IPS-20b (cell line): Measurements from ENCODE around the gene GATAD2A.
"Not testable (repeated sequence)": the region's sequence is repeated elsewhere in the genome, so short reads cannot be mapped to it uniquely, and the experiment has no call there.

Source experiments
- H3K27ac ChIP-seq: one replicate; pipeline ENCODE4 v1.5.1; 2013; ENCODE audit warnings: low read length
- H3K27me3 ChIP-seq: 2 replicates; pipeline ENCODE4 v1.6.1; 2013; ENCODE audit warnings: mild to moderate bottlenecking, low read length, inconsistent platforms; ENCODE audit not compliant: insufficient read depth
- H3K36me3 ChIP-seq: 2 replicates; pipeline ENCODE4 v1.6.1; 2013; ENCODE audit warnings: low read depth, mild to moderate bottlenecking, inconsistent platforms, low read length, moderate library complexity; ENCODE audit not compliant: insufficient read depth
- H3K4me1 ChIP-seq: 2 replicates; pipeline ENCODE4 v1.6.1; 2013; ENCODE audit warnings: mild to moderate bottlenecking, control low read depth, inconsistent platforms, low read length, moderate library complexity; ENCODE audit not compliant: insufficient read depth
- H3K4me3 ChIP-seq: 2 replicates; pipeline ENCODE4 v1.5.1; 2013; ENCODE audit warnings: mild to moderate bottlenecking, low read length, inconsistent platforms
- H3K9ac ChIP-seq: 2 replicates; pipeline ENCODE4 v1.6.1; 2013; ENCODE audit warnings: low read depth, mild to moderate bottlenecking, inconsistent platforms, low read length, moderate library complexity
- H3K9me3 ChIP-seq: 2 replicates; pipeline ENCODE4 v1.6.1; 2013; ENCODE audit warnings: mild to moderate bottlenecking, low read depth, low read length, inconsistent platforms; ENCODE audit not compliant: insufficient read depth

The GATAD2A gene

DNA sequence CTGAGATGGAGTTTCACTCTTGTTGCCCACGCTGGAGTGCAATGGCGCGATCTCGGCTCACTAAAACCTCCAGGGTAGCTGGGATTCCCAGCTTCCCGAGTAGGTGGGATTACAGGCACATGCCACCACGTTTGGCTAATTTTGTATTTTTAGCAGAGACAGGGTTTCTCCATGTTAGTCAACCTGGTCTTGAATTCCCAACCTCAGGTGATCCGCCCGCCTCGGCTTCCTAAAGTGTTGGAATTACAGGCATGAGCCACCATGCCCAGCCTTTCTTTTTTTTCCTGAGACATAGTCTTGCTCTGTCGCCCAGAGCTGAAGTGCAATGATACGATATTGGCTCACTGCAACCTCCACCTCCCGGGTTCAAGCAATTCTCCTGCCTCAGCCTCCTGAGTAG lies 25.2 kb upstream of the GATAD2A start:
- not testable (repeated sequence) for H3K4me1 ChIP-seq, H3K27ac ChIP-seq, H3K27me3 ChIP-seq, H3K36me3 ChIP-seq, H3K9me3 ChIP-seq, H3K9ac ChIP-seq, H3K4me3 ChIP-seq

DNA sequence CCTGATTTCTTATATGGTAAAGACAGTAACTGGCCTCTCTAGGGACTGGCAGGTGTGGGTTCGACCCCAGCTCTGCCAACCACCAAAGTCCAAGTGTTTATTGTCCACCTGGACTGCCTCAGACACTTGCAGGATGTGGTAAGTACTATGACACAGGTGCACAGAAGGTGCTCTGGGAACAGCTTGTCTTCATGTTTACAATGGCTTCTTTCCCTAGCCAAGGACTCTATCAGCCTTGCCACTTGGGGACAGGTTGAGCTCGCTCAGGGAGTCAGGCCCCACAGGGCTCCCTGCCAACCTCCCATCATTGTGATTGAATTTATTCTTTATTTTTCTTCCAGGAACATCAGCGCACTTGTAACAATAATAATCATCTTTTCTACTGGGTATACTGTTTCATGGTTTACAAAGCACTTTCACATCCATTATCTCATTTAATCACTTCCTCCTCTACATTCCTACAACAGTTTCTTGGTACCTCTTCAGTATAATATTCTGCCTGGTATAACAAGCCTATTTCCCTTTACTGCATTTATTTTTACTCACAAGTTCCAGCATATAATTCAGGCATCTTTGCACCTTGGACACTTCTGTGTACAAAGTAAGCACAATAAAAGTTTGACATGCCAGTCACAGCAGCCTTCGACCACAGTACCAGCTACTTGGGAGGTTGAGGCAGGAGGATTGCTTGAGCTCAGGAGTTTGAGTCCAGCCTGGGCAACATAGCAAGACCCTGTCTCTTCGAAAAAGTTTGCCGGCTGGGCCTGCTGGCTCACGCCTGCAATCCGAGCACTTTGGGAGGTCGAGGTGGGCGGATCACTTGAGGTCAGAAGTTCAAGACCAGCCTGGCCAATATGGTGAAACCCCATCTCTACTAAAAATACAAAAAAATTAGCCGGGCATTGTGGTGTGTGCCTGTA lies 24.2 kb upstream of the GATAD2A start:
- Histone ChIP-seq H3K4me1 (peaks cover 7% of the 10 kb centered on the region; the same call in 1 of the 2 replicates), H3K27me3 (peaks cover 7% of the 10 kb centered on the region; the same call in 1 of the 2 replicates), H3K9me3 (no peaks in the 10 kb centered on the region), H3K9ac (no peak overlapping the region), H3K27ac (no peak overlapping the region), H3K36me3 (no peaks in the 10 kb centered on the region), H3K4me3 (no peak overlapping the region)

DNA sequence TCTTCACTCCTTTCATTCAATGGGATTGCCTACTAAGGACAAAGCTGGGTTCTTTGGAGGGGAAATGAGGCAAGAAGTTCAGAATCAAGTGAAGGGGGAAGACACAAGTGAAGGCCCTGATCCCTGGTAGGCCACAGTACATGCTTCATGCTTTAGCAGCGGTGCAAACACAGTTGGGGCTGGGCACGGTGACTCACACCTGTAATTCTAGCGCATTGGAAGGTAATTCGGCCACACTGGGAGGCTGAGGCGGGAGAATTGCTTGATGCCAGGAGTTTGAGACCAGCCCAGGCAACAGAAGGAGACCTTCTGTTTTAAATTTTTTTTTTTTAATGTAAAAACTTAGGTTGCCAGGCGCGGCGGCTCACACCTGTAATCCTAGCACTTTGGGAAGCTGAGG lies 23.4 kb upstream of the GATAD2A start:
- Histone ChIP-seq H3K9me3 (no peaks in the 10 kb centered on the region), H3K36me3 (no peaks in the 10 kb centered on the region), H3K4me1 (peaks cover 14% of the 10 kb centered on the region; the same call in 1 of the 2 replicates), H3K27ac (no peak overlapping the region), H3K9ac (no peak overlapping the region), H3K4me3 (no peak overlapping the region), H3K27me3 (peaks cover 7% of the 10 kb centered on the region; the same call in 1 of the 2 replicates)

GRCh38 chr19:19384486-19384885 lies 21.0 kb upstream of the GATAD2A start:
- H3K9ac ChIP-seq: peak overlapping the region; percentile 83; the same call in 1 of the 2 replicates
- no peak overlapping the region for H3K27ac ChIP-seq
- no peaks in the 10 kb centered on the region for H3K36me3 ChIP-seq

GRCh38 chr19:19385131-19385895 lies 20.2 kb upstream of the GATAD2A start:
- peak overlapping the region; percentile 90 for H3K4me3 ChIP-seq
- peak overlapping the region; percentile 83; the same call in 1 of the 2 replicates for H3K9ac ChIP-seq
- H3K4me1 ChIP-seq: peaks cover 16% of the 10 kb centered on the region
- no peaks in the 10 kb centered on the region for H3K36me3 ChIP-seq
- no peaks in the 10 kb centered on the region for H3K9me3 ChIP-seq
- H3K27me3 ChIP-seq: peaks cover 7% of the 10 kb centered on the region; the same call in 1 of the 2 replicates
- H3K27ac ChIP-seq: no peak overlapping the region

More at GRCh38 chr19:19384486-19384885, 21.0 kb upstream of the GATAD2A start:
- peaks cover 7% of the 10 kb centered on the region; the same call in 1 of the 2 replicates for H3K27me3 ChIP-seq
- H3K4me3 ChIP-seq: peak overlapping the region; percentile 61
- peaks cover 16% of the 10 kb centered on the region for H3K4me1 ChIP-seq
- H3K9me3 ChIP-seq: no peaks in the 10 kb centered on the region

GRCh38 chr19:19385896-19386869 lies 19.3 kb upstream of the GATAD2A start:
- no peaks in the 10 kb centered on the region for H3K36me3 ChIP-seq
- H3K4me3 ChIP-seq: peak overlapping the region; percentile 90
- no peak overlapping the region for H3K27ac ChIP-seq
- peak overlapping the region; percentile 95 for H3K9ac ChIP-seq
- H3K27me3 ChIP-seq: peaks cover 7% of the 10 kb centered on the region; the same call in 1 of the 2 replicates
- no peaks in the 10 kb centered on the region for H3K9me3 ChIP-seq
- peaks cover 16% of the 10 kb centered on the region for H3K4me1 ChIP-seq

DNA sequence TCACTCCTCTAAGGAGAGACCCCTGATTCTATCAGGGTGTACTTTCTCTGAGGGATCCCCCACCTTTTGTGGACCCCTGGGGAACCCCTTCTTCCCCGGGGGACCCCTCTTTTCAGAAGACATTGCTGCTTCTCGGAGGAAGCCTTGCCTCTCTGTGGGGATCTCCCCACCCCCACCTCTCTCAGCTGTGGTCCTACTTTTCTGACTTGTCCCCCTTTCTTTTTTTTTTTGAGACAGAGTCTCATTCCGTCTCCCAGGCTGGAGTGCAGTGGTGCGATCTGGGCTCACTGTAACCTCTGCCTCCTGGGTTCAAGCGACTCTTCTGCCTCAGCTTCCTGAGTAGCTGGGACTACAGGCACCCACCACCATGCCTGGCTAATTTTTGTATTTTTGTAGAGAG lies 18.4 kb upstream of the GATAD2A start:
- Histone ChIP-seq H3K9me3 (no peaks in the 10 kb centered on the region), H3K27me3 (peaks cover 7% of the 10 kb centered on the region; the same call in 1 of the 2 replicates), H3K4me3 (peak overlapping the region; percentile 90; the same call in 1 of the 2 replicates), H3K9ac (peak overlapping the region; percentile 95; the same call in 1 of the 2 replicates), H3K4me1 (peaks cover 16% of the 10 kb centered on the region), H3K27ac (no peak overlapping the region), H3K36me3 (no peaks in the 10 kb centered on the region)

DNA sequence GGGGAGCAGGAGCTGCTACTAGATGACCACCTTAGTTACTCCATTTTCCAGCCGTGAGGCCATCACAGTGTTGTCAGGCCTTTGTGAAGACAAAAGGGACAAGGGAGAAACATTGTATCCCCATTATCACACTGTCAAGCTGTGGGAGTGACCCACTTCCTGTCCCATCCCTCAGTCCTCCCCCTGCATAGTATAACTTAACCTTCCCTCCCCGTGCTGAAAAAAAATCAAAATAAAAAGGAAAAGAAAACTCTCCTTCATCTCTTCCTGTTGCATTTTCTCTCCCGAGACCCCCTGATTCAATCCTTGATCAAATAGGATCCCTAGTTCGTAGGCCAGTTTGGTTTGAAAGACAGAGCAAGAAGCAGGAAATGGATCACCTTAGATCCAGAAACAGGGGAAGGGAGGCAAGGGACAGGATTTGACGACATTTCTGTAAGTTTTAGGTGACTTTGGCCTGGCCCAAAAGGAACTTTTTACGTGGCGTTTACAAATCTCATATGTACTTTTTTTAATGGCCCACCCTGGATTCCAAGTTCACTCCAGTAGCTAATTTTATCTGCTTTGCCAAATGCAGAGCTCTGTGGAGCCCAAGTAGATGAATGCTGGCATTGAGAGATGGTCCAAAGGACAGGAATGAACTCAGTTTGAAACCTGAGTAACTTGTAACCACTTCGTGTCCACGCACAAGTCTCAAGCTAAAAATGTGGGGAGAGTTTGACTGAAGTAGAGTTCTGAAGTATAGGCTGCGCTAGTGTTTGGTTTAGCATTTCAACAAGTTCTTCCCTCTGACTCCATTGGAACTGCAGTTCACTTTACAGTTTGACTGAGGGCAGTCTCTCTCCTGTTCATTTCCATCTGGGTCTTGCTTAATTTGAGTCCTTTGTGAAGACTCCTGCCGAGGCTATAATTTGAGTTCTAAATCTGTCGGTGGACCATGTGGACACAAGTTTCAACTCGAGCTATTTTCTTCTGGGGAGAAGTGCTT lies 16.6 kb upstream of the GATAD2A start:
- Histone ChIP-seq H3K4me1 (peaks cover 16% of the 10 kb centered on the region), H3K27ac (no peak overlapping the region), H3K36me3 (no peaks in the 10 kb centered on the region), H3K27me3 (peaks cover 7% of the 10 kb centered on the region; the same call in 1 of the 2 replicates), H3K9ac (peak overlapping the region; percentile 2), H3K4me3 (no peak overlapping the region), H3K9me3 (no peaks in the 10 kb centered on the region)

GRCh38 chr19:19389683-19390082 lies 15.8 kb upstream of the GATAD2A start:
- H3K27ac ChIP-seq, H3K27me3 ChIP-seq, H3K4me3 ChIP-seq, H3K36me3 ChIP-seq, H3K9ac ChIP-seq, H3K9me3 ChIP-seq: not testable (repeated sequence)
- peaks cover 14% of the 10 kb centered on the region for H3K4me1 ChIP-seq

DNA sequence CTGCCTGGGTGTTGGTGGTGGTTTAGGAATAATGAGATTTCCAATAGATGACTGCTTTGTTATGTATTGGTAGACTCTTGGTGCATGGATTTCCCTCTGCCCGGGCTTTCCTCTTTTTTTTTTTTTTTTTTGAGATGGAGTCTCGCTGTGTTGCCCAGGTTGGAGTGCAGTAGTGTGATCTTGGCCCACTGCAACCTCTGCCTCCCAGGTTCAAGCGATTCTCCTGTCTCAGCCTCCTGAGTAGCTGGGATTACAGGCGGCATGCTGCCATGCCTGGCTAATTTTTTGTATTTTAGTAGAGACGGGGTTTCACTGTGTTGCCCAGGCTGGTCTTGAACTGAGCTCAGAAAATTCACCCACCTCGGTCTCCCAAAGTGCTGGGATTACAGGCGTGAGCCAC lies 11.1 kb upstream of the GATAD2A start:
- H3K4me3 ChIP-seq, H3K27me3 ChIP-seq, H3K27ac ChIP-seq, H3K9ac ChIP-seq, H3K4me1 ChIP-seq, H3K9me3 ChIP-seq, H3K36me3 ChIP-seq: not testable (repeated sequence)
